ENCODE data around the gene NME1. TPM values are rescaled to one million over a fixed set of nuclear protein-coding genes. Genes with fewer than 3 reads are reported as not detected.

Gene NME1
- total RNA-seq, 2 donors from 2014 or later, result 21.7 to 35.6 TPM

DNA sequence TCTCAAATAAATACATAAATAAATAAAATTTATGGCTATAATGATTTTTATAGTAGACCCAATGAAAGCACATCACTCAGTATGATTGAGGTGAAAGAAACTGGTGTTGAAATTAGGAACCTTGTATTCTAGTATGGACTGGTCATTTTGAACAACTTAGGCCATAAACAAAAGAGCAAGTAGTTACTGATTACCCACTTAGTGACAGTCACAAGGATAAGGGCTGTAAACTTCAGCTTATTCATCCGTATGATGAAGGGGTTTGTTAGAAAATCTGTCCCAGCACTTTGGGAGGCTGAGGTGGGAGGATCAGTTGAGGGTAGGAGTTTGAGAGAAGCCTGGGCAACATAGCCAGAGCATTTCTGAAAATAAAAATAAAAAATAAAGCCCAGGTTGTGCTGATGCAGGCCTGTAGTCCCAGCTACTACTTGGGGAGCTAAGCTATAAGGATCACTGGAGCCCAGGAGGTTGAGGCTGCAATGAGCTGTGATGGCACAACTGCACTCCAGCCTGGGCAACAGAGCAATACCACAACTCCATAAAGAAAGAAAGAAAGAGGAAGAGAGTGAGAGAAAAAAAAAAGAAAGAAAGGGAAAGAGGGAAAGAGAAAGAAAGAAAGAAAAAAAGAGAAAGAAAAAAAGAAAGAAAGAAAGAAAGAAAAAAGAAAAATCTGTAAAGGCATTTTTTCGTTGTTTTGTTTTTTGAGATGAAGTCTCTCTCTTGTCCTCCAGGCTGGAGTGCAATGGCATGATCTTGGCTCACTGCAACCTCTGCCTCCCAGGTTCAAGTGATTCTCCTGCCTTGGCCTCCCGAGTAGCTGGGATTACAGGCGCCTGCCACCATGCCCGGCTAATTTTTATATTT, 28.5 kb upstream of the NME1 start:
- TF ChIP-seq, protein P1, sequence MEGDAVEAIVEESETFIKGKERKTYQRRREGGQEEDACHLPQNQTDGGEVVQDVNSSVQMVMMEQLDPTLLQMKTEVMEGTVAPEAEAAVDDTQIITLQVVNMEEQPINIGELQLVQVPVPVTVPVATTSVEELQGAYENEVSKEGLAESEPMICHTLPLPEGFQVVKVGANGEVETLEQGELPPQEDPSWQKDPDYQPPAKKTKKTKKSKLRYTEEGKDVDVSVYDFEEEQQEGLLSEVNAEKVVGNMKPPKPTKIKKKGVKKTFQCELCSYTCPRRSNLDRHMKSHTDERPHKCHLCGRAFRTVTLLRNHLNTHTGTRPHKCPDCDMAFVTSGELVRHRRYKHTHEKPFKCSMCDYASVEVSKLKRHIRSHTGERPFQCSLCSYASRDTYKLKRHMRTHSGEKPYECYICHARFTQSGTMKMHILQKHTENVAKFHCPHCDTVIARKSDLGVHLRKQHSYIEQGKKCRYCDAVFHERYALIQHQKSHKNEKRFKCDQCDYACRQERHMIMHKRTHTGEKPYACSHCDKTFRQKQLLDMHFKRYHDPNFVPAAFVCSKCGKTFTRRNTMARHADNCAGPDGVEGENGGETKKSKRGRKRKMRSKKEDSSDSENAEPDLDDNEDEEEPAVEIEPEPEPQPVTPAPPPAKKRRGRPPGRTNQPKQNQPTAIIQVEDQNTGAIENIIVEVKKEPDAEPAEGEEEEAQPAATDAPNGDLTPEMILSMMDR (IDR thresholded peaks at IDR 0.05), result no peak
- ATAC-seq (ENCODE audit: insufficient number of reproducible peaks, low FRiP score, low read depth), result no peak
- no peak overlapping the region for H3K4me3 ChIP-seq

DNA sequence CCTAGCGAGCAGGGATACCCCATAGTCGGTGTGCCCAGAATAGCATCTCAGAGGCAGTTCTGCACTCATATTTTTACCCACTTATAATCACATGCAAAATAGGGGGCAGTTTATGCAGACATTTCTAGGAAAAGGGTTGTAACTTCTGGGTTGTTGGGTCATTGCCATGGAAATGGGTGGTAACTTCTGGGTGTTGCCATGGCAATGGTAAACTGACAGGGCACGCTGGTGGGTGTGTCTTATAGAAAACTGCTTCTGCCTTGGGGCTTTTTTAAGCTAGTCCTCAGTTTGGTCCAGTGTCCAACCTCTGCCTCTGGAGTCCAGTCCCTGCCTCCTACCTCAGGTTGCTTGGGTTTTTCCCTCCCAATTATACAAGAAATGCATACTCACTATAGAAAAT, 25.3 kb upstream of the NME1 start:
- Histone ChIP-seq H3K4me3 (no peak overlapping the region), H3K27me3 (replicated peaks; ENCODE audit: insufficient read depth) (no peaks in the 10 kb centered on the region), H3K36me3 (no peaks in the 10 kb centered on the region), H3K4me1 (ENCODE audit: control insufficient read depth in 1 of 2, low read depth in 2 of 2) (peaks cover 5 to 9% of the 10 kb centered on the region in 2 donors), H3K27ac (no peak overlapping the region), H3K9me3 (no peaks in the 10 kb centered on the region)
- DNase-seq (ENCODE audit: low spot score) (no peak), ATAC-seq (ENCODE audit: insufficient number of reproducible peaks, low FRiP score, low read depth) (no peak)
- TF ChIP-seq, protein P1 (IDR thresholded peaks at IDR 0.05), result no peak

More for the DNA sequence above, 28.5 kb upstream of the NME1 start:
- Histone ChIP-seq H3K27me3 (replicated peaks; ENCODE audit: insufficient read depth) (no peaks in the 10 kb centered on the region), H3K9me3 (no peaks in the 10 kb centered on the region), H3K36me3 (no peaks in the 10 kb centered on the region), H3K27ac (no peak overlapping the region), H3K4me1 (ENCODE audit: control insufficient read depth in 1 of 2, low read depth in 2 of 2) (no peaks in the 10 kb centered on the region)
- no peak for DNase-seq (ENCODE audit: low spot score)

DNA sequence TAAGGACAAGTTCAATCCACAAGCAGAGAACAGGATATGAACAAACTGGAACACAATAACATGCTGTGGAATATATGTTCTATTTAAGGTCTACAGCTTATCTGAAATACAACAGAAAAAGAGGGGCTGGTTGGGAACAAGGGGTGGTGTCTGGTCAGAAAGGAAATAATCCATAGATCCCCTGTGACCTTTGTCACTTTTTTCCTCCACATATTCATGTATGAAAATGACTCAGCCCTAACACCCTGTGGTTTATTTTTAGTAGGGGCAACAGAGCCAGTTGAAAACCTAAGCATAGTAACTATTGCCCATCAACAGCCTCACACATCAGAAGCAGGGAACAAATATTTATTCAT, 20.4 kb upstream of the NME1 start:
- DNase-seq (ENCODE audit: low spot score) (no peak), ATAC-seq (ENCODE audit: insufficient number of reproducible peaks, low FRiP score, low read depth) (no peak)
- Histone ChIP-seq H3K4me1 (ENCODE audit: control insufficient read depth in 1 of 2, low read depth in 2 of 2) (peaks cover 5 to 16% of the 10 kb centered on the region in 2 donors), H3K4me3 (no peak overlapping the region), H3K27me3 (replicated peaks; ENCODE audit: insufficient read depth) (no peaks in the 10 kb centered on the region), H3K27ac (peak overlapping the region; percentile 54 to 65), H3K36me3 (no peaks in the 10 kb centered on the region), H3K9me3 (no peaks in the 10 kb centered on the region)
- TF ChIP-seq, protein P1 (IDR thresholded peaks at IDR 0.05), result no peak

DNA sequence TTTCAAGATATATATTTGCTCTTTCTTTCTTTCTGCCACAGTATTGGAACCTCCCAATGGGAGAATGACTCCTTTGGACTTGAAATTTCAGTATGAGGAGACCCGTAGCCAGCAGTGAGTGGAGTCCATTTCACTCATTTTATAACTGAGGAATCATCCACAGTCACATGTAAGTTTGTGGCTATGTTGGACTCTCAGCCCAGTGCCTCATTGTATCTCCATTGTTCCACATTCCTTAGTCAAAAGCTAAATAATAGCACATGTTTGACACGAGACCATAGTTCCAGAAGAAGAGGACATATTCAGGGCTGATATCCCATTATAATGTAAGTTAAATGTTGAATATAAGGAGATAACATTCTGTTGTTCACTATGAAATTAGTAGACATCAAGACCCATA, 20.0 kb upstream of the NME1 start:
- H3K4me1 ChIP-seq (ENCODE audit: control insufficient read depth in 1 of 2, low read depth in 2 of 2), result peaks cover 5 to 16% of the 10 kb centered on the region in 2 donors
- peak overlapping the region; percentile 54 to 65 for H3K27ac ChIP-seq
- H3K27me3 ChIP-seq (replicated peaks; ENCODE audit: insufficient read depth), result no peaks in the 10 kb centered on the region
- DNase-seq (ENCODE audit: low spot score) (no peak), ATAC-seq (ENCODE audit: insufficient number of reproducible peaks, low FRiP score, low read depth) (no peak)
- TF ChIP-seq, protein P1 (IDR thresholded peaks at IDR 0.05), result no peak
- H3K36me3 ChIP-seq, result no peaks in the 10 kb centered on the region
- H3K4me3 ChIP-seq, result no peak overlapping the region
- H3K9me3 ChIP-seq, result no peaks in the 10 kb centered on the region

DNA sequence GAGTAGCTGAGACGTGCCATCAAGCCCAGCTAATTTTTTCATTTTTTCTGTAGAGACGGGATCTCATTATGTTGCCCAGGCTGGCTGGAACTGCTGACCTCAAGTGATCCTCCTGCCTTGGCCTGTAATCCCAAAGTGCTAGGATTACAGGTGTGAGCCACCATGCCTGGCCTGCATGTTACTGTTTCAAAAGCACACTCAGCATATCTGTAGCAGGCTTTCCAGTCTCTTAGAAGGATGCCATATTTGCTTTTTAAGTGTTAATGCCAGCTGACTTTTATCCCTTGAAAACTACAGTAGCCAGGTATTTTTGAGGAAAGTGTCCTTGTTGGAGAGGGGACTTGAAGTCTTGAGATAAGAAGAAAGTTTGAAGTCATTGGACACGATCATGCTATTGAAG, 17.4 kb upstream of the NME1 start:
- Histone ChIP-seq H3K27ac (no peak overlapping the region), H3K9me3 (no peaks in the 10 kb centered on the region), H3K27me3 (replicated peaks; ENCODE audit: insufficient read depth) (no peaks in the 10 kb centered on the region), H3K4me3 (no peak overlapping the region), H3K4me1 (ENCODE audit: control insufficient read depth in 1 of 2, low read depth in 2 of 2) (peaks cover 5 to 16% of the 10 kb centered on the region in 2 donors), H3K36me3 (no peaks in the 10 kb centered on the region)
- DNase-seq (ENCODE audit: low spot score) (no peak), ATAC-seq (ENCODE audit: insufficient number of reproducible peaks, low FRiP score, low read depth) (no peak)
- TF ChIP-seq, protein P1 (IDR thresholded peaks at IDR 0.05), result no peak
